OCI-LY7 (cell line): ENCODE measurements around the gene COMMD1. TPM values are rescaled to one million over a fixed set of nuclear protein-coding genes. Genes with fewer than 3 reads are reported as not detected.

Experiments
- BruUV-seq: library from RNA; stranded (reverse); fragments of 400-500 nt; replicated peaks from 2 replicates; lab custom pipeline; 2021; lab: Mats Ljungman, UMichigan
- CTCF ChIA-PET: fragments of 300-600 bp; sonication (Branson Sonifier 250); formaldehyde crosslinking; loops from one replicate; lab custom pipeline; 2022; ENCODE audit warnings: antibody characterized with exemption; ENCODE audit not compliant: unreplicated experiment; lab: Charles Lee
- POLR2A ChIA-PET: fragments of 300-600 bp; sonication (Branson Sonifier 250); formaldehyde crosslinking; loops from one replicate; lab custom pipeline; 2022; ENCODE audit warnings: antibody characterized with exemption; lab: Charles Lee
- DNase-seq: peaks from one replicate; pipeline ENCODE4 v3.0.0-alpha.2; 2015; ENCODE audit warnings: low spot score
- H2AFZ ChIP-seq: fragments of 200-600 bp; sonication (generic), shearing (Covaris generic); 2 replicates; pipeline ENCODE4 v1.6.1; 2014; ENCODE audit warnings: mild to moderate bottlenecking, antibody characterized with exemption, low read length, moderate library complexity
- H3K27ac ChIP-seq: fragments of 200-600 bp; sonication (generic); 2 replicates; pipeline ENCODE4 v1.5.1; 2014; ENCODE audit warnings: mixed run types, low read depth, mild to moderate bottlenecking, moderate library complexity, low read length, inconsistent platforms; ENCODE audit not compliant: poor library complexity, severe bottlenecking
- H3K36me3 ChIP-seq: fragments of 200-600 bp; sonication (generic); 2 replicates; pipeline ENCODE4 v1.6.1; 2014; ENCODE audit warnings: mild to moderate bottlenecking, antibody characterized with exemption, low read length, moderate library complexity, mixed read lengths; ENCODE audit not compliant: insufficient read depth
- H3K4me1 ChIP-seq: fragments of 200-600 bp; sonication (generic); 2 replicates; pipeline ENCODE4 v1.5.1; 2014; ENCODE audit warnings: mild to moderate bottlenecking, low read length; ENCODE audit not compliant: insufficient read depth, poor library complexity, severe bottlenecking
- H3K4me2 ChIP-seq: fragments of 200-600 bp; sonication (generic); 2 replicates; pipeline ENCODE4 v1.6.1; 2014; ENCODE audit warnings: mild to moderate bottlenecking, low read length
- H3K4me3 ChIP-seq: fragments of 200-600 bp; sonication (generic); 2 replicates; pipeline ENCODE4 v1.5.1; 2014; ENCODE audit warnings: mild to moderate bottlenecking, low read depth, low read length; ENCODE audit not compliant: poor library complexity, severe bottlenecking
- H3K79me2 ChIP-seq: fragments of 200-600 bp; sonication (generic); 2 replicates; pipeline ENCODE4 v1.6.1; 2016; ENCODE audit warnings: low read depth, mild to moderate bottlenecking, low read length, moderate library complexity, mixed read lengths; ENCODE audit not compliant: insufficient read depth
- H3K9me2 ChIP-seq: fragments of 200-600 bp; sonication (generic); 2 replicates; pipeline ENCODE4 v1.6.1; 2016; ENCODE audit warnings: mild to moderate bottlenecking, low read length, mixed read lengths; ENCODE audit not compliant: insufficient read depth
- H3K9me3 ChIP-seq: fragments of 200-600 bp; sonication (generic); 2 replicates; pipeline ENCODE4 v1.6.1; 2014; ENCODE audit warnings: mild to moderate bottlenecking, mixed run types, low read length, mixed read lengths
- H4K20me1 ChIP-seq: fragments of 200-600 bp; sonication (generic); 2 replicates; pipeline ENCODE4 v1.6.1; 2014; ENCODE audit warnings: mild to moderate bottlenecking, antibody characterized with exemption, low read length, moderate library complexity, mixed read lengths; ENCODE audit not compliant: insufficient read depth
- EZH2phosphoT487 ChIP-seq: fragments of 200-600 bp; sonication (generic); IDR thresholded peaks from 2 replicates; pipeline ENCODE4 v1.6.1; 2018; ENCODE audit warnings: low read depth, borderline replicate concordance, mild to moderate bottlenecking, mixed run types, antibody characterized with exemption, low read length, moderate library complexity, mixed read lengths
- intact Hi-C: fragments of 100-400 bp; cut with micrococcal nuclease; formaldehyde crosslinking; loops from one replicate; pipeline ENCODE4 v1.10.0; 2022; ENCODE audit not compliant: unreplicated experiment
- total RNA-seq, 2 experiments: library from RNA; depleted of rRNA in 1 of 2; stranded (reverse); fragments of >200 nt in 1 of 2; shearing (Covaris generic) in 1 of 2; gene quantifications; 2 replicates each; pipeline ENCODE4 v1.2.3, GENCODE V29; 2014 to 2022
- TF ChIP-seq, protein P1 (sequence below): fragments of 200-600 bp; sonication (generic); conservative IDR thresholded peaks from 2 replicates; pipeline ENCODE4 v1.5.1; 2014; ENCODE audit warnings: mild to moderate bottlenecking, antibody characterized with exemption, low read length, moderate library complexity, mixed read lengths

COMMD1 gene
- total RNA-seq, 2 experiments from 2014 or later = 22.0 to 22.1 TPM

DNA sequence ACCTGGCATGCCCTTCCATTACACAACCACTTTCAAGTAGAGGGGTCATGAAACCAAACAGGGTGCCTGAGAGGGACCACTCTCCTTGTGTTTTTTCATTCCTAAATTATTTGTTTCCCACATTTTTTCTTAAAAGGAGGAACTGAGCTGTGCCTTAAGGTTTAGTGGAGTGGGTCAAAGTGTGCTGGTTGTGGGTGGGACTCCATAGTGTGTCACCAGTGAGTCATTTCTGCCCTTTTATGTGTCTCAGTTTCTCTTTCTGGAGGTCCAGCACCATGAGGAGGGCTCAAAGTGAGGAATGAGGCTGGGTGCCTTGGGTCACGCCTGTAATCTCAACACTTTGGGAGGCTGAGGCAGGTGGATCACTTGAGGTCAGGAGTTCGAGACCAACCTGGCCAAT is 37.8 kb downstream of the COMMD1 start:
- H3K9me3 ChIP-seq = no peaks in the 10 kb centered on the region
- CTCF ChIA-PET = no interaction called here
- no peaks in the 10 kb centered on the region for H4K20me1 ChIP-seq
- POLR2A ChIA-PET = no interaction called here
- no peak for TF ChIP-seq EZH2phosphoT487
- TF ChIP-seq, protein P1, sequence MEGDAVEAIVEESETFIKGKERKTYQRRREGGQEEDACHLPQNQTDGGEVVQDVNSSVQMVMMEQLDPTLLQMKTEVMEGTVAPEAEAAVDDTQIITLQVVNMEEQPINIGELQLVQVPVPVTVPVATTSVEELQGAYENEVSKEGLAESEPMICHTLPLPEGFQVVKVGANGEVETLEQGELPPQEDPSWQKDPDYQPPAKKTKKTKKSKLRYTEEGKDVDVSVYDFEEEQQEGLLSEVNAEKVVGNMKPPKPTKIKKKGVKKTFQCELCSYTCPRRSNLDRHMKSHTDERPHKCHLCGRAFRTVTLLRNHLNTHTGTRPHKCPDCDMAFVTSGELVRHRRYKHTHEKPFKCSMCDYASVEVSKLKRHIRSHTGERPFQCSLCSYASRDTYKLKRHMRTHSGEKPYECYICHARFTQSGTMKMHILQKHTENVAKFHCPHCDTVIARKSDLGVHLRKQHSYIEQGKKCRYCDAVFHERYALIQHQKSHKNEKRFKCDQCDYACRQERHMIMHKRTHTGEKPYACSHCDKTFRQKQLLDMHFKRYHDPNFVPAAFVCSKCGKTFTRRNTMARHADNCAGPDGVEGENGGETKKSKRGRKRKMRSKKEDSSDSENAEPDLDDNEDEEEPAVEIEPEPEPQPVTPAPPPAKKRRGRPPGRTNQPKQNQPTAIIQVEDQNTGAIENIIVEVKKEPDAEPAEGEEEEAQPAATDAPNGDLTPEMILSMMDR = no peak
- intact Hi-C loops = no loop called here
- H2AFZ ChIP-seq = no peak overlapping the region
- H3K9me2 ChIP-seq = no peaks in the 10 kb centered on the region
- no peaks in the 10 kb centered on the region for H3K4me1 ChIP-seq
- H3K4me2 ChIP-seq = no peak overlapping the region
- no peaks in the 10 kb centered on the region for H3K36me3 ChIP-seq
- no peaks in the 10 kb centered on the region for H3K79me2 ChIP-seq
- no TSS peak for BruUV-seq
- DNase-seq = no peak
- H3K27ac ChIP-seq = no peak overlapping the region
- H3K4me3 ChIP-seq = no peak overlapping the region

DNA sequence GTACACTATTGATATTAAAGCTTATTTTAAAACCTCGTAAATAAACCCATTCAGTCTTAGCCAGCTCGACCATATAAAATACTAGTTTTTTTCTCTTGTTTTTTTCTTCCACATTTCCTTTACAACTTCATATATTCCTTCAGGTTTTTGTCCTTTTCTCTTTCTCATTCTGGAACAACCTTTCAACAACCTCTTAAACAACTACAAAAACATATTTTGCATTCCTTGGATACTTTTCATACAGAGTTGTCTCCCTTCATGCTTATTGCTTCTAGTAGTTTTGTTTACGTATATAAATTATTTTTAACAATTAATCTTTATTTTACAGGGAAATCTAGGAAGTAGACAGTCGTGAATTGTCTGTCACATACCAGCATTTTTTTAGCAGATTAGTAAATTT is 41.2 kb downstream of the COMMD1 start:
- H3K9me2 ChIP-seq = no peaks in the 10 kb centered on the region

More for the DNA sequence above, 41.2 kb downstream of the COMMD1 start:
- Histone ChIP-seq H3K9me3 (no peaks in the 10 kb centered on the region), H3K27ac (no peak overlapping the region), H2AFZ (no peak overlapping the region), H3K4me1 (no peaks in the 10 kb centered on the region), H4K20me1 (no peaks in the 10 kb centered on the region), H3K36me3 (no peaks in the 10 kb centered on the region), H3K4me3 (no peak overlapping the region), H3K79me2 (no peaks in the 10 kb centered on the region), H3K4me2 (no peak overlapping the region)
- POLR2A ChIA-PET = interaction anchor here (0.6 to 0.7 kb wide), 2 partner anchors 28 to 330 kb away, joined by 3 to 5 read pairs; no protein-coding TSS in a partner anchor
- no TSS peak for BruUV-seq
- CTCF ChIA-PET = no interaction called here
- intact Hi-C loops = no loop called here
- no peak for TF ChIP-seq EZH2phosphoT487
- TF ChIP-seq, protein P1 = no peak
- DNase-seq = no peak
